NAMALWA (cell line): ENCODE measurements around the gene GALNTL6.

Experiments used
- DNase-seq: peaks from one replicate; pipeline ENCODE4 v3.0.0-alpha.2; 2015; ENCODE audit warnings: low spot score

The GALNTL6 gene

DNA sequence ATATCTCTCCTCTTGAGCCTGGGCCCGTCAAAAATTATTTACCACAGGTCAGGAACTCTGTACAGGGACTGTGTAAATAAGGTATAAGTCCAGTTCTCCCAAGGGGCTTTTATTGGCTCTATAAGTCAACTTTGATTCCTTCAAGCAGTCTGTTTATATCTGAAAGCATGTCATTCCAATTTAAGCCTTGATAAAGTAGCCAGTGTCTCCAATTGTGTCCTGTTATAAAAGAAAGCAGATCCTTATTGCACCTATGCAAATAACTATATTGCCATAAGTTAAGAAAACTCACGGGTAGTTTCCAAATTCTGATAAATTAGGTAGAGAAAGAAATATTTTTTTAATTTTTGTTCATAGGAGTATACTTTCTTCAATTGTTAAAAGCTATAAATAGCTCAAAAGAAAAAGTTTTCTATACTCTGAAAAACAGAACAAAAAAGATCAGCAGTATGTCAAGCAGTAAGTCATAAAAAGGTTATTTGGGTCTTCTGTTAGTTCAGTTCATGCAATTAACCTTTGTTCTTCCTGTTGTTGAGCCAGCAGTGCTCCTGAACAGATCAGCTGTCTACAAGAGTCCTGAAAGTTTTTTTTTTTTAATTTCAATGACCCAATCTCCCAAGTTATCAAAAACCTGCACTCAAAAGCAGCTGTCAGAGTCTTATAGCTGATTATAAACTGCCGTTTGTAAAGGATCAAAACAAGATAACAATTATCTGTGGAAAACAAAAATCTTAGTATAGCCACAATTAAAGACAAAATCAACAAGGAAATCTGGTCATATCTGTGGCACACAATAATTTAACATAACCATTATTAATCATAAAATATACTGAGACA lies 1177.0 kb downstream of the GALNTL6 start:
- no peak for DNase-seq

DNA sequence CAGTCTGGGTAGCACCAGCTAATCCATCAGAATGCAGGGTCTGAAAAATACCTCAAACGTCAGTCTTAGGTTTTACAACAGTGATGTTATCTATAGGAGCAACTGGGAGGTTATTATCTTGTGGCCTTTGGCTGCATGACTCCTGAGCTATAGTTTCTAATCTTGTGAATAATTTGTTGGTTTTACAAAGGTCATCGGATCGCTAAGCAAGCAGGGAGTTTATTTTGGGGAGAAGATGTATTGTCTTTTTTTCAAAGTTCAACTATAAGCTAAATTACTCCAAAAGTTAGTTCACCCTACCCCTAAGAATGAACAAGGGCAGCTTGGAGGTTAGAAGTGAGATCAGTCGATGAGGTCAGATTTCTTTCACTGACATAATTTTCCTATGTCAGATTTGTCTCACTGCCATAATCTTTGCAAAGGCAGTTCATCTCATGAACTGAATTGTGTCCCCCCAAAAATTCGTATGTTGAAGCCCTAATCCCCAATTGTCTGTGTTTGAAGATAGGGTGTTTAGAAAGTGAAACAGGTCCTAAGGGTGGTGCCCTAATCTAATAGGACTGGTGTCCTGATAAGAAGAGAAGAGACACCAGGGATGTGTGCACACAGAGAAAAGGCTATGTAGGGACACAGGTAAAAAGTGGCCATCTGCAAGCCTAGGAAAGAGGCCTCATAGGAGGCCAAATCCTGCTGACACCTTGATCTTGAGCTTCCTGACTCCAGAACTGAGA lies 1179.6 kb downstream of the GALNTL6 start:
- no peak for DNase-seq

DNA sequence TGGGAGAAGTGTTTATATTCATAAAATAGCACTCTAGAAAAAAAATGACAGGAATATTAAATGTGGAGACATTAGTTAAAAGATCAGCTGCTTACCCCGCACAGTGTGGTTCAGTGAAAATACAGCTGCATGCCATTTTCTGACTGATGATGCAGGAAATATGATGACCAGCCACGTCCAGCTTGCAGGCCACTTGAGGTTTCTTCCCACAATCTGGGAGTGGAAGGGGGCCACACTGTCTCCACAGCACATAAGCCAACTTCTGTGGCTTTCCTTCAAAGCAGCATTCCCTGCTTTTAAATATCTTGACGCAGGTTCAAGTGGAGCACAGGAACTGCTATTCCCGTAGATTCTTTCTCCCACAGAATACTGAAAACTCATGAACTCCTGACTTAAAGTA lies 1182.0 kb downstream of the GALNTL6 start:
- no peak for DNase-seq

DNA sequence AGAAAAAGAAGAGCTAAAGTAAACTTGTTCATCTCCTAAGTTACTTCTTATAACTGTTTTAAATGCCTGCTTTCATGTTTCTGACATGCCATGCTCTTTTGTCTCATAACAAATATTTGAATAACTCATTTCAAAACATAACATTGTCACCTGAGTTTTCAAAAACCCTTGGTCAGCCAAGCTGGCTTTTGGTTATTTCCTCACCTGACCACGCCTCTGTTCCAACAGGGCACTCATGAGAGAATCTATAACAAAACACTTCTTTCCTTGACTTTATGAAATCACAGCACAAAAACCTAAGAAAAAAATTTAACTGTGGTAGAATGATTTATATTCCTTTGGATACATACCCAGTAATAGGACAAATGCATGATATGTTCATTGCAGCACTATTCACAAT lies 1182.5 kb downstream of the GALNTL6 start:
- DNase-seq = no peak

DNA sequence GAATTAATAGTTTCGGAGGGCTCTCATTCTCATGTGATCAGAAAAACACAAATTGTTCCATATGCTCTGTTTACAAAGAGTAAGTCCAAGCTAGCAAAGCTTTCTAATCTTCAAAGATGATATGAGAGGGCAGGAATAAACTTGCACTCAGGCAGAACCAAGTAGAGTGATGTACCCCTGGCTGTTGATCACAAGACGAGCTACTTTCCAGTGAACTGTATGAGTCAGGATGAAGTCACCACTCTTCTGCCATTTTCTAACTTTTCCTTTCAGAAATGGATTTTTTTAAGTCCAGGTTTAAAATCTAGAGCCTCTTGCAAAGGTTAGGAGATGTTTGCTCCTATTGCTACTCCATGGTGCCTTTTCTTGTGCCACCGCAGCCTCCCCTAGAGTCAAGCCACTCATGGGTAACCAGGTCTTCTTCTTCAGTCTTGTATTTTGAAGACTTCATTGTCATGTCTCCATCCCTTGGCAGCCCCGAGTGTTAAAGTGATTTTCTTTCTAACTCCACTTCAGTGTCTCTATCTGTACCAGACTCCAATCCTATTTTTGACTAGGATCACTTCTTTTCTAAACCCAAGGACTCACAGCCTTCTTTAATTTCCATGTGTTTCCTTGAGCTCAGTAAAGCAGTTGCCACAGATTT lies 1183.5 kb downstream of the GALNTL6 start:
- DNase-seq = no peak

DNA sequence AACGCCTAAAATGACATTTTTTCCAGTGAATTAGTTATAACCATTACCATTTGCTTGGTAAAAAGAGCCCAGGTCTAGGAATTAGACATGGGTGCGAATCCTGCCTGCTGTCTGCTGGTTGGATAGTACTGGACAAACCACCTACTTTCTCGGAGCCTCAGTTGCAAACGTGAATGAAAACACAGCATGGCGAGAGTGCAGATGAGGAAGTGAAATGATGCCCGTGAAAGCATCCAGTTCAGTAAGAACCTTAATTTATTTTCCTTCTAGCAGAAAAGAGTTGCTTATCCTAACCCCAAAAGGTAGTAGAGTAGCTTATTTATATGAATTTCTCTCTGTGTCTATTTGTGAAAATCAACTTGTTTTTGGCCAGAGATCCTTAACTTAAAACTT lies 1184.0 kb downstream of the GALNTL6 start:
- DNase-seq = no peak

DNA sequence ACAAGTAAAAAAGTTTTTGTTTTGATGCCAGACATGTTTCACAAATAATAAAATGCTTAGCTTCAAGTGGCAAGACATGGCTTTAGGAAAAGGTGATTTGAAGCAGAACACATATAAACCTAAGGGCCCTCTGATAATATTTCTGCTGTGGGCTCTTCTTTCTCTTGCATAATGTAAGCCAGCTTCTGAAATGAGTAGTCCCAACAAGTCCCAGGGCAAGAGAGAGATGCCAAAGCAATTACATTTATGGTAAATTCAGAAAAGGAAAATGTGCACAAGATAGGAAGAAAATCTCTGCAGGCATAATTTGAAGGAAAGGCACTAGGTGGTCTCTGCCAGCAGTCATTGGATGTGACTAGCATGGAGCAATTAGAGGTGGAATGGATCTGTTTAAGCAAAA lies 1184.7 kb downstream of the GALNTL6 start:
- no peak for DNase-seq

DNA sequence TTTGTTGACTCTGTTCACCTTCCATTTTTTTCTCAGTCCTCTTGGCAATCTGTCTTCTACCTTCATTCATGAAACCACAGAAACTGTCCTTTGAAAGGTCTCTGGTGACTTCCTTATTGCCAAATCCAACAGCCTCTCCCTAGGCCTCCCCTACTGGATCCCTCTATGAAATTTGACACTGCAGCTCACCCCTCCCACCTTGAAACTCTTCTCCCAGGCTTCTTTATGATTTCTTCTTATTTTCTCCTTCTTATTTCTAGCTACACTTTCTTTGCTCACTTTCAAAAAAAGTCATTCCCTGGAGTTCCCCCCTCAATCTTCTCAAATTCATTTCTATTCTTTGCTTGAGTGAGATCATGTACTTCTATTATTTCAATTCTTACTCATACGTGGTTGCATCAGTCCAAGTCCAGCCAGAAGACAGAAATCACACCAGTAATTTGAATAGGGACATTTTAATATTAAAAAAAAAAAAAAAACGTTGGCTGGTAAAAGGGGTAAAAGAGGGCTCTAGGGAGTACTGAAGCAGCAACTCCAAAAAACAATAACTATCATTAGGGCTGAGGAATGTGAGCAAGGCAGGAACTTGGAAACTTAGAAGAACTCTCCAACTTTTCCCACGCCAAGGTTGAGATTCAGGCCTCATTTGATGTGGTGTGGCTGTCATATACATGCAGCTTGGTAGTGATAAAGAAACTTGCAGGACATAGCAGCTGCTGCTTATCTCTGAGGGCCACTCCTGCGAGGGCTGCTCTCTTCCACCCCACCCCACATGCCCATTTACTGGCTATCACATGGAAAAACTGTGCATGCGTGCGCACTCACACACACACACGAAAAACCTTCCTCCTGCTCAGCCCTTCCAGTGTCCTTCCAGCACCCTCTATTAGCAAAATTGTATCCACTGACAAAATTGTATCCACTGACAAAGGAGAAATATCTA lies 1185.6 kb downstream of the GALNTL6 start:
- no peak for DNase-seq

DNA sequence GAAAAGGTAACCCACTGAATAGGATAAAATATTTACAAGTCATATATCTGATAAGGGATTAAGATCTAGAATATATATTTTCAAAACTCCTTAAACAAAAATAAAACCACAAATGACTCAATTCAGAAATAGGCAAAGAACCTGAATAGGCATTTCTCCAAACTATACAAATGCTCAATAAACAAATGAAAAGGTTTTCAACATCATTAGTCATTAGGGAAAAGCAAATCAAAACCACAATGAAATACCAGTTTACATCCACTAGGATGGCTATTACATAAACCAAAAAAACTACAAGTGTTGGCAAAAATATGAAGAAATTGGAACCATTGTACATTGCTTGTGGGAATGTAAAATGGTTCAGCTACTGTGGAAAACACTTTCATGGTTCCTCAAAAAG lies 1188.4 kb downstream of the GALNTL6 start:
- no peak for DNase-seq

DNA sequence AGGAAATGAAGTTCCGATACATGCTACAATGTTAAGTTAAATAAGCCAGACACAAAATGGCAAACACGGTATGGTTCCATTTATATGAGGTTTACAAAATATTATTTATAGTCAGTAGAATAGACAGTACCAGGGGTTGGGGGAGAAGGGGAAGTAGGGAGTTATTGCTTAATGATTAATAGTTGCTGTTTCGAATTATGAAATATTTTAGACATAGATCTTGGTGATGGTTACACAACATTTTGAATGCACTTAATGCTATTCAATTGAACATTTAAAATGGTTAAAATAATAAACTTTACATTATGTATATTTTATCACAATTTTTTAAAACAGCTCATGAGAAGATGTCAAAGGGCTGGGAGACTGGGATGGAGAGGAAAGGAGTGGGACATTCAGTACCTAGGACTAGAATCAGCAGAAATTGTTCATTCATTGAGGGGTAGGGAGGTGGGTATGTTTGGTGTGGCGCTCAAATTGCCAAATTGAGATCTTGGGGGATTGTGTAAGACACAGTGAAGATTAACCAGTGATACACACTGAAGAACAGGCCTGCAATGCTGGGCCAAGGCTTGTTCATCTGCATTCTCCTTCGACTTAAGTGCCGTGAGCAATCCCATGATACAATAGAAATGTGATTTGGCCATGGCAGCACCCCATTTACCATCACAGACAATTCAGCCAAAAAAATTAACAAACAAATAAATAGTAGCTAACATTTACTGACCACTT lies 1189.8 kb downstream of the GALNTL6 start:
- no peak for DNase-seq

DNA sequence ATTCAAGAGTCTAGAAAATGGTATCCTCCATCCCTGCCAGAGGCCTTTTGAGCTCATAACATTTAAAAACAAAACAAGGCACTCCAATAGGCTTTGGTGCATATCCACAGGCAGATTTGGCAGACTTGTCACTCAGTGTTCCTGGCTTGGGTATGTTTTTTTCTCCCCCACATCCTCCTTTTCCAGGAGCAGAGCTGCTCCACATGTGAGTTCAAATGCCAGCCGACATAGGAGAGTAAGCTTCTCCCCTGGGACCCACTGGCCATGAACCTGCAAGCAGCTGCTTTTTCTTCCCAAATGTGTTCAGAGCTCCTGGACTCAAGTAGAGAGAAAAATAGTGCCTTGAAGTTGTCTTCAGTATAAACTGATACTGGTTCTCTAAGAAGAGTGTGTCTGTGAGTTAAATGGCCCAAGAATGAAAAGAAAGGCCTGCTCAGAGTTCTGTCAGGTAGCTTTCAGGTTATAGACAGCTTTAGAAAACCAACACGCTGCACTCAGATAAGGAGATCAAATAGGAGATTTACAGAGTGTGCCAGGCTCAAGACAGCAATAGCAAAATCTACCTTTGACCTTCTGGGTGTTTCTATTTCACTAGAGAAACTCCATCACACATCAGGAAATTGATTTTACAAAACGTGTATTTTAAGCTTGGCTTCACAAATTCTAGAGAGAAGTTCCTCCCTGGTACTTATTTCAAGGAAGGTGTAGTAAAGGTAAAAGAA lies 1192.9 kb downstream of the GALNTL6 start:
- DNase-seq = no peak

DNA sequence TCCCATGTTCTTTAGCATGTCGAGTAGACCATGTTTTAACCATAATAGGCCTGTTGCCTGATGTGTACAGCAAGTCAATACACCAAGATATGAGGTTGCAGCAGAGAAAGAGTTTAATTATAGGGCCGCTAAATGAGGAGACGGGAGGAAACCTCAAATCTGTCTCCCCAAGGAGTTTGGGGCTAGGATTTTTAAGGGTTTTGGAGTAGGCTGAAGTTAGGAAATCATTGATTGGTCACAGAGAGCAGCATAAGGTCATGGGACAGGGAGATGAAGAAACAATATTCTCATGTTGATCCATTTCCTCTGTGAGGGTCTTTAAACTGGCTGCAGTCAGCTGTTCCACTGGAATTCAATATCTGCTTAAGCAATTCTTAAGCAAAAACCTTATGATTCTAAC lies 1195.2 kb downstream of the GALNTL6 start:
- DNase-seq = no peak

DNA sequence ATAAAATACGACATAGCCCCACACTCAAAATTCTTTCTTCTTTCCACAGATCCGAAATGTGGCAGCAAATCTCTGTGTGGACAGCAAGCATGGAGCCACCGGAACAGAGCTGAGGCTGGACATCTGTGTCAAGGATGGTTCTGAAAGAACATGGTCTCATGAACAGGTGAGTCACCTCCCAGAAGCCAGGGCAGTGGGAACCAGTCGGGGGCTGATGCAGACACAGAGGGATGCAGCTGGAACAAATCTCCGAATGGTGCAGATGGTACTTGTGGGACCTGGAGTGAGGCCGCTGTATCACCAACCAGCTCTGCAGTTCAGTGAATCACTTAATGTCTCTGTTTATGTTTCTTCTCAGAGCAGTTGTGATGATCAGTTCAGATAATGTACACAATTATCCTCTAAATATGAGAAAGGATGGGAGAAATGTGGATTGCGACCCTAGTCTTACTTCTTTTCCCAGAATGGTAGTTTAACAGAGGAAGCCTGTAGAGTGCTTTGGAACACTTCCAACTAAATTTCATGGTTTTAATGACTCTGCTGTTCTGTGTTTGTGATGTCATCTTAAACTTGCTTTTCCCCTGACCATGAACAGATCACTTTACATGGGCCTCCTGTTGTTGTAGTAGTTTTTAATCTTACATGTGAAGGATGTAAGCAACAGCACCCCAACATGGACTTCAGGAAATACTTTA lies 1196.1 kb downstream of the GALNTL6 start:
- no peak for DNase-seq

DNA sequence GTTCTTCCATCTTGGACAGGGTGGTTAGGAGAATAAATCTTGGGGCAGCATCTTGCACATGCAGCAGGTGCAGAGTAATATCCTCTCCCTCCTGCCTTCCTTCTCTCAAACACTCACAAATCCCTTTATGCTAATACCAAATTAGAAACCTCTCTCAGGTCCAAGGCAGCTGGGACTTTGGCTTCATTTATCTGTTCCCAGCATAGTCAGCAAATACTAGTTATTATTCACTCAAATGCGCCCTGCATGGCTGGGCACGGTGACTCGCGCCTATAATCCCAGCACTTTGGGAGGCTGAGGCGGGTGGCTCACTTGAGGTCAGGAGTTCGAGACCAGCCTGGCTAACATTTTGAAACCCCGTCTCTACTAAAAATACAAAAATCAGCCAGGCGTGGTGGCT lies 1199.4 kb downstream of the GALNTL6 start:
- DNase-seq = no peak

DNA sequence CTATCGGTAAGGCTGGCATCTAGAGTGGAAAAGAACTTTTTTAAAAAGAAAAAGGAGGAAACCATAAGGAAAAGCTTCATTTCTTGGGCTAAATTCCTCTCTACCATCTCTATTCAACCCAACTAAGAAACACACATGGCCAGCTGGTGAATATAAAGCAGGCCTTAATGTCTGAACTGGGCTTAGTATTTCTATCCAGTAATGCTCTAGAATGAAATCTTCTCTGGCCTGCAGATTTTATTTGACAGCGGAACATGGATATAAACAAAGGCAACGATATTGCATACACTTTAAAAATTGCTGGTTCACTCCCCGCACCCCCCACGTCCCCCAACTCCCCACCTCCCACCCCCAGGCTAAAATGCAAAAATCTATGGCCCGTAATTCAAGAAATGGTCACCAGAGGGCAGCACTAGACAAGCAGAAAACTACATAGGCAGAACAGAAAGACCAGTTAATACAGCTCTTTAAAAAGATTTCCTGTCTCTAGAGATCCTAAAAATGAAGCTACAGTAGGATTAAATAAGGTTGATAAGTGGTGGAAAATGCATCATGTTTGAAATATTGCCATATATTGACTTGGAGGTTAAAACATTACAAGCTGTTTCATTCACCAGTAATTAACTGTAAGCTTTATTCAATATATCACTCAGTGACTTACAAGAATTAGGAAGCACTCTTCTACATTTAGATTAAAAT lies 1200.2 kb downstream of the GALNTL6 start:
- DNase-seq = peak; percentile 78

DNA sequence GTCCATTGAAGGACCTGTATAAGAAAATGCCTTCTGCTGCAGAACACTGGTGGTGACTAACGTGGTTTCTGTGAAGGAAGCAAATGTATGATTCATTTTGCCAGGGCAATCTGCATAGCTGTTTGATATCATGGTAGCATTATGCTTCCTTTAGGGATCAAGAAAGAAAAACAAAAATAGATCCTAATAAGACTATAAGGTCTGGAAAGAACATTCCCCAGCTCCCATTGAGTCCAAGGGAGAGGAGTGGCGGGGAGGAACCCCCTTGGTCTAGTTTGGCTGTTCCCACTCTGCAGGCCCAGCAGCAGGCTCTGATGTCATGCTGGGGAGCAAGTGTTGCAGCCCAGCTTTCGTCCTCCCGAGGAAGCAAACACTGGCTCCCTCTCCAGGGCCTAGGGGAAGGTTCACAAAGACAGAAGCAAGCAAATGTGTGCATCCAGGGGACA lies 1200.9 kb downstream of the GALNTL6 start:
- DNase-seq = no peak

DNA sequence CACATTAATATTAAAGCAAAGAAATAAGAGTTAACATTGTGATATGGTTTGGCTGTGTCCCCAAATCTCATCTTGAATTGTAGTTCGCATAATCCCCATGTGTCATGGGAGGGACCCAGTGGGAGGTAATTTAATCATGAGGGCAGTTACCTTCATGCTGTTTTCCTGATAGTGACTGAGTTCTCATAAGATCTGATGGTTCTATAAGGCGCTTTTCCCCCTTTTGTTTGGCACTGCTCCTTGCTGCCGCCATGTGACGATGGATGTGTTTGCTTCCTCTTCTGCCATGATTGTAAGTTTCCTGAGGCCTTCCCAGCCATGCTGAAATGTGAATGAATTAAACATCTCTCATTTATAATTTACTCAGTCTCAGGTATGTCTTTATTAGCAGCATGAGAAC lies 1201.6 kb downstream of the GALNTL6 start:
- DNase-seq = no peak

DNA sequence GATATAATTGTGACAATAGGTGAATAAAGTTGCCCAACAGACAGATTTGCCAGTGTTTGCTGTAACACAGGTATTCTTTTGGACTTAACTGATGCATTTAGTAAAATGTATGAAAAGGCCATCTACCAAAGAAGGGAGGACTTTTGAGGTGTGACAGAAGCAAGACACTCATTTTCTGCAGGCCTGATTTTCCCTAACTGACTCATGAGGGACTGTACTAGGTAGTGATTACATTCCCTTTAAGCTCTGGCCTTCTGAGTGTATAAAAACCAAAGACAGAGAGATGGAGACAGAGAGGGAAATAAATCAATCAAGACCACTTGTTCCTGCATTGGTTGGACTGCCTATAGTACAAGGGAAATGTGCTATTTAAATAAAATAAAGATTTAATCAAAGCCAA lies 1204.6 kb downstream of the GALNTL6 start:
- no peak for DNase-seq

DNA sequence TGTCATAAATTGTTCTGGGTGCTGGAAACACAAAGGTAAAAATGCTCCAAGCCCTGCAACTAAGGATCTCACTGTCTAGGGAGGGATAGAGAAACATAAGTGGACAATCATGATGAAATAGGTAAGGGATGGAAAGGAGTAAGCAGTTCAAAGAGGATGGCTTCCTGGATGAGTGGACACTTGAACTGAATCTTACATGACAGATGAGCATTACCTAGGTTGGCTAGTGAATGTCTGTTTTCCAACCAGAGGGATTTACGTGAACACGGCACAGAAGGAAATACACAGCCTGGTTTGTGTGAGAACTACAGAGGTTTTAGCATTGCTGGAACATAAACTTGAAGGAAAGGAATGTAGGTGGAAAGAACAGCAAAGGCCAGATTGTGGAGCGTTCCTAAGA lies 1205.2 kb downstream of the GALNTL6 start:
- no peak for DNase-seq
